A673 (cell line): ENCODE measurements around the gene ZFYVE21. TPM values are rescaled to one million over a fixed set of nuclear protein-coding genes. Genes with fewer than 3 reads are reported as not detected.

Source experiments
- BruUV-seq: library from RNA; stranded (reverse); fragments of 400-500 nt; replicated peaks from 2 replicates; lab custom pipeline; 2021; lab: Mats Ljungman, UMichigan
- CTCF ChIA-PET: fragments of 300-600 bp; sonication (Branson Sonifier 250); formaldehyde crosslinking; loops from one replicate; lab custom pipeline; 2022; ENCODE audit warnings: antibody characterized with exemption; lab: Charles Lee
- POLR2A ChIA-PET: fragments of 300-600 bp; sonication (Branson Sonifier 250); formaldehyde crosslinking; loops from one replicate; lab custom pipeline; 2022; ENCODE audit warnings: antibody characterized with exemption; ENCODE audit not compliant: low non-redundant PET; lab: Charles Lee
- DNase-seq: peaks from one replicate; pipeline ENCODE4 v3.0.0-alpha.2; 2015; ENCODE audit warnings: low spot score
- H3K27ac ChIP-seq: fragments of 200-600 bp; sonication (generic); 2 replicates; pipeline ENCODE4 v1.5.1; 2016; ENCODE audit warnings: mixed run types, low read depth, mild to moderate bottlenecking, mixed read lengths, antibody characterized with exemption, low read length; ENCODE audit not compliant: poor library complexity, severe bottlenecking
- H3K27me3 ChIP-seq: fragments of 200-600 bp; sonication (generic); replicated peaks from 2 replicates; pipeline ENCODE4 v1.6.1; 2017; ENCODE audit warnings: mixed run types, low read depth, mild to moderate bottlenecking, mixed read lengths, antibody characterized with exemption, low read length; ENCODE audit not compliant: insufficient read depth, poor library complexity
- H3K36me3 ChIP-seq: fragments of 200-600 bp; sonication (generic); 2 replicates; pipeline ENCODE4 v1.6.1; 2016; ENCODE audit warnings: mixed run types, mild to moderate bottlenecking, mixed read lengths, antibody characterized with exemption, low read length; ENCODE audit not compliant: insufficient read depth, poor library complexity, severe bottlenecking
- H3K4me1 ChIP-seq: fragments of 200-600 bp; sonication (generic); 2 replicates; pipeline ENCODE4 v1.6.1; 2017; ENCODE audit warnings: mixed run types, mild to moderate bottlenecking, mixed read lengths, antibody characterized with exemption, low read length; ENCODE audit not compliant: insufficient read depth, poor library complexity, severe bottlenecking
- H3K4me3 ChIP-seq: fragments of 200-600 bp; sonication (generic); 2 replicates; pipeline ENCODE4 v1.5.1; 2016; ENCODE audit warnings: low read depth, mixed run types, mild to moderate bottlenecking, mixed read lengths, low read length; ENCODE audit not compliant: poor library complexity, severe bottlenecking
- H3K9me3 ChIP-seq: fragments of 200-600 bp; sonication (generic); 2 replicates; pipeline ENCODE4 v1.6.1; 2016; ENCODE audit warnings: mixed run types, low read depth, mild to moderate bottlenecking, mixed read lengths, antibody characterized with exemption, low read length; ENCODE audit not compliant: poor library complexity, severe bottlenecking
- CTCF ChIP-seq: fragments of 300-800, 200-600 bp; sonication (generic); conservative IDR thresholded peaks from 2 replicates; pipeline ENCODE4 v1.5.1; 2017; ENCODE audit warnings: low read depth, mild to moderate bottlenecking, antibody characterized with exemption, low read length, moderate library complexity, mixed read lengths
- EZH2 ChIP-seq: fragments of 200-600 bp; sonication (generic); IDR thresholded peaks from 2 replicates; pipeline ENCODE4 v1.6.1; 2017; ENCODE audit warnings: borderline replicate concordance, low read depth, mild to moderate bottlenecking, mixed read lengths, antibody characterized with exemption, low read length; ENCODE audit not compliant: poor library complexity, severe bottlenecking
- intact Hi-C: fragments of 100-400 bp; cut with micrococcal nuclease; formaldehyde crosslinking; loops from one replicate; pipeline ENCODE4 v1.10.0; 2022; ENCODE audit not compliant: unreplicated experiment
- total RNA-seq: library from RNA; stranded (reverse); gene quantifications from 2 replicates; pipeline ENCODE4 v1.2.3, GENCODE V29; 2021

Gene ZFYVE21
- total RNA-seq, 1 experiment from 2014 or later: 35.7 TPM

- H3K4me1 ChIP-seq: no peaks in the 10 kb centered on the region
- CTCF ChIA-PET: no interaction called here
- intact Hi-C loops: no loop called here
- H3K9me3 ChIP-seq: no peaks in the 10 kb centered on the region
- TF ChIP-seq CTCF (no peak), EZH2 (no peak)
- peaks cover 16% of the 10 kb centered on the region for H3K36me3 ChIP-seq
- DNase-seq: no peak
- no peak overlapping the region for H3K4me3 ChIP-seq
- no peak overlapping the region for H3K27ac ChIP-seq
- POLR2A ChIA-PET: no interaction called here
- no TSS peak for BruUV-seq
- no peaks in the 10 kb centered on the region for H3K27me3 ChIP-seq
These were observed 21.2 kb downstream of the ZFYVE21 start for GRCh38 chr14:103736546-103737431.

- Histone ChIP-seq H3K4me1 (no peaks in the 10 kb centered on the region), H3K36me3 (peaks cover 15% of the 10 kb centered on the region), H3K27ac (no peak overlapping the region), H3K9me3 (no peaks in the 10 kb centered on the region), H3K27me3 (no peaks in the 10 kb centered on the region), H3K4me3 (no peak overlapping the region)
- TF ChIP-seq CTCF: no peak
- no peak for TF ChIP-seq EZH2
- CTCF ChIA-PET: no interaction called here
- POLR2A ChIA-PET: no interaction called here
- DNase-seq: no peak
- intact Hi-C loops: no loop called here
- no TSS peak for BruUV-seq
These were observed 21.9 kb downstream of the ZFYVE21 start for GRCh38 chr14:103737432-103738045.

- intact Hi-C loops: no loop called here
- Histone ChIP-seq H3K4me3 (no peak overlapping the region), H3K4me1 (no peaks in the 10 kb centered on the region), H3K9me3 (no peaks in the 10 kb centered on the region), H3K27ac (no peak overlapping the region), H3K27me3 (no peaks in the 10 kb centered on the region), H3K36me3 (peaks cover 9% of the 10 kb centered on the region)
- ChIA-PET CTCF (no interaction called here), POLR2A (no interaction called here)
- TF ChIP-seq EZH2: no peak
- DNase-seq: no peak
- BruUV-seq: no TSS peak
These were observed 22.6 kb downstream of the ZFYVE21 start for GRCh38 chr14:103738166-103738565.
